Measurements from ENCODE around the gene EXD1.
A peak's percentile ranks its signal among the peaks of the same experiment; 100 is the strongest.
"Not testable (repeated sequence)": the region's sequence is repeated elsewhere in the genome, so short reads cannot be mapped to it uniquely, and the experiment has no call there.

EXD1 gene, protein sequence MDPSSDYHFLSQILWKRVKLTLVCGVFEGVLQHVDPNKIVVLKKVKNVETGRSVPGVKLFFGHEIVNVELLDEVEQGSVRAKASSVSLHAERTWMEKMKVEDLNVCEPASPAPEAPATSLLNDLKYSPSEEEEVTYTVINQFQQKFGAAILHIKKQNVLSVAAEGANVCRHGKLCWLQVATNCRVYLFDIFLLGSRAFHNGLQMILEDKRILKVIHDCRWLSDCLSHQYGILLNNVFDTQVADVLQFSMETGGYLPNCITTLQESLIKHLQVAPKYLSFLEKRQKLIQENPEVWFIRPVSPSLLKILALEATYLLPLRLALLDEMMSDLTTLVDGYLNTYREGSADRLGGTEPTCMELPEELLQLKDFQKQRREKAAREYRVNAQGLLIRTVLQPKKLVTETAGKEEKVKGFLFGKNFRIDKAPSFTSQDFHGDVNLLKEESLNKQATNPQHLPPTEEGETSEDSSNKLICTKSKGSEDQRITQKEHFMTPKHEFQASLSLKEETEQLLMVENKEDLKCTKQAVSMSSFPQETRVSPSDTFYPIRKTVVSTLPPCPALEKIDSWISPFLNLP

DNA sequence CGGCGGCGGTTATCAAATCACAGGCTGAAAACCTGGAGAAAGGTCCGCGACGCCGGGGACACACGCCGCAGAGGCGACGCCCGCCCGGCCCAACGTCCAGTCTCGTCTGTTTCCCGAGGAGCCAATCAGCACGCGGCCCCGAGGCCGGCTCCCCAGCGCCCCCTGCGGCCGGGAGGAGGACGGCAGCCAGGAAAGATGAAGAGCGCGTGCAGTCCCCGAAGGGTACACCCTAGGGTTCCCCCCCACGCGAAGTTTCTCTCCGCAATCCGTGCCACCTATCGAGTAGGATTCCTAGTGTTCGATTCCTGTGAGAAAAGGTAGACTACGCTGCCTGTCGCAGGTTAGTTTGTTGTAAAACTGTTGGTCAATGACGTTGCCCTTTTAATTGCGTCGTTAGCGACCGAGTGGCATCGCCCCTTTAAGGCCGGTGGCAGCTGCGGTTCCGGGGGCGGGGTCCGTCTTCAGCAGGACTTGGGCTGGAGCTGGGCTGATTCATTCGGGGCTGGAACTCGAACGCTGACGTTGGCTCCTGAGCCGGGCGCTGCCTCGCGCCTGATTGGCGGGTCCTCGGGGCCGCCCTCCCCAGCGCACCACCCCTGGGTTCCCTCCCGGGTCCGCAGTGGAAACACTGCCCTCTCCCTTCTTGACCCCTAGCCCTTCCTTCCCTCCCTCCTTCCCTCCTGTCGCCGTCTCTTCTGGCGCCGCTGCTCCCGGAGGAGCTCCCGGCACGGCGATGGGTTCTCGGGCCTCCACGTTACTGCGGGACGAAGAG is at the start of gene EXD1, which contains the start of gene CHP1:
EXD1 (minus strand) TSS at position 108 of the 772 bp plus-strand sequence. CDS start 4,182 bp downstream, outside the sequence.
CHP1 (plus strand) TSS at position 619 of the 772 bp plus-strand sequence; CDS start at position 734, 115 bp downstream.
- DNase-seq (ENCODE audit: low read depth) = peak; percentile 87

GRCh38 chr15:41279535-41280283 is 49.2 kb upstream of the EXD1 start:
- no peak for DNase-seq (ENCODE audit: low read depth)

DNA sequence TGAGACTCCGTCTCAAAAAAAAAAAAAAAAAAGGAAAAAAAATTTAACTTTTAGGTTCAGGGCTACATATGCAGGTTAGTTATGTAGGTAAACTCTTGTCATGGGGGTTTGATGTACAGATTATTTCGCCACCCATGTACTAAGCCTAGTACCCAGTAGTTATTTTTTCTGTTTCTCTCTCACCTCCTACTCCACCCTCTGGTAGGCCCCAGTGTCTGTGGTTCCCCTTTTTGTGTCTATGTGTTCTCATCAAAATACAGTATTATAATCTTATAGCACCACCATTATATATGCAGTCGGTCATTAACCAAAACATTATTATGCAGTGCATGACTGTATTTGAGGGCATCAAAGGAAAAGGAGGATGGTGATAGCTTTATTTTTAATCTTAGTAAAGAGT is 47.8 kb upstream of the EXD1 start:
- DNase-seq (ENCODE audit: low read depth) = no peak

DNA sequence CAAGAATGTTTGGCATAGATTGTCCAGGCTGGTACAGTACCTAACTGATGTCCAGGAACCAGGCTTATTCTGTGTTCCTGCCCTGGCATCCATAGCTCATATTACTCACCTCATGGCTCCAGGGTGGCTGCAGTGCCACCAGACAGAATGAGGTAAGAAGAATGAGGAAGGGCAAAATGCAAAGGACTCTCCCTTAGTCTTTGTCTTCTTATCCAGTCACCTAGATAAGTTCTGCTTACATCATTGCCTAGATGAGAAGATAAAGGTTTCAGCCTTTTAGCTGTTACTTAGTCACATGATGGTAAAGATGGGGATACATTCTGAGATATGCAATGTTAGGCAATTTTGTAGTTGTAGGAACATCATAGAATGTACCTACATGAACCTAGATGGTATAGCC is 46.3 kb upstream of the EXD1 start:
- DNase-seq (ENCODE audit: low read depth) = no peak

DNA sequence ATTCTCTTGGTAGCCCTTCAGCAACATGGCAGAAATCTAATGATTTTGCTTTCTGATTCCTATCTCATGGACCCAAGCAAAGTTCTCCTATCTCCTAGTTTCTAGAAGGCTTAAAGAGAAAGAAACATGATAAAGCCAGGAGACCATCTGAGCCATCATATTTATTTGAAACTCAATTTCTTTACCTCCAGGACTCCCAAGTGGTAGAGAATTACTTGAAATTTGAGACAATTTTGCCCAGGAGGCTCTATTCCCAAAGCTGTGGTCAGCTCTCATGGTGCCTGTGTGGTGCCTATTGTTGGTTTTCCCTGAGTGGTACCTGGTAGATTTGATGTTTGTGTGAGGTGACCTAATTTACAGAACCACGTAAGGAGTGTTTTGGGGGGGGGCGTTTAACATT is 39.3 kb upstream of the EXD1 start:
- DNase-seq (ENCODE audit: low read depth) = no peak

DNA sequence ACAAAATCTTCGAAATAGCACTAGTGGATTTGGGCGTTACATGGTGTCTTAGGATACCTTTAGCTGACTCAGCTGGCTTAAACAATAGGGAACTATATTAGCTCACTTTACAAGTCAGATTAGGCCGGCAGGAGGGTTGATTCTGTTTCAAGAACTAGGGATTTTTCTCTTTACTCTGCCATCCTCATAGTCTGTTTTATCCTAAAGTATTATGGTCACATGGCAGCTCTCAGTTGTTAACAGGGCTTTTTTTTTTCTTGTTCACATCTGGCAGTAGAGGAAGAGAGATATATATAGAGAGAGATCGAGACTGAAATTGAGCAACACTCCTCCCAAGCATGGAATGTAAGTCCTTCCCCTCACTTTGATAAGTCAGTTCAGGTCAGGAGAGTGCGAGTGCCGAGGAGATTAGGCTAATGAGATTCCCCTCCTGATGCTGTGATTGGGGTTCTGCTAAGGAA is 33.4 kb upstream of the EXD1 start:
- DNase-seq (ENCODE audit: low read depth) = no peak

DNA sequence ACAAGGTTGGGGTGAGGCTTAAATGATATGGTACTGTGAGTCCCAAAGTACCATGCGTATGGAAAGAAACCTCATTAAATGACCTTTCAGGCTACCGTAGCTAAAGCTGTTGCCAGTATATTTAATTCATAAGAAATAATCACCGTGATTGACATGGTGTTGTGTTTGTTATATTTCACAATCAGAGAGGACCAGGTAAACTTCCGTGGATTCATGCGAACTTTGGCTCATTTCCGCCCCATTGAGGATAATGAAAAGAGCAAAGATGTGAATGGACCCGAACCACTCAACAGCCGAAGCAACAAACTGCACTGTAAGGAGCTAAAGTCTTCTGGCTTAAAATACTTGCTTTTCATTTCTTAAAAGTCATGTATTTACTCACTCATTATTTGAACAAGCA is 32.0 kb upstream of the EXD1 start:
- no peak for DNase-seq (ENCODE audit: low read depth)

DNA sequence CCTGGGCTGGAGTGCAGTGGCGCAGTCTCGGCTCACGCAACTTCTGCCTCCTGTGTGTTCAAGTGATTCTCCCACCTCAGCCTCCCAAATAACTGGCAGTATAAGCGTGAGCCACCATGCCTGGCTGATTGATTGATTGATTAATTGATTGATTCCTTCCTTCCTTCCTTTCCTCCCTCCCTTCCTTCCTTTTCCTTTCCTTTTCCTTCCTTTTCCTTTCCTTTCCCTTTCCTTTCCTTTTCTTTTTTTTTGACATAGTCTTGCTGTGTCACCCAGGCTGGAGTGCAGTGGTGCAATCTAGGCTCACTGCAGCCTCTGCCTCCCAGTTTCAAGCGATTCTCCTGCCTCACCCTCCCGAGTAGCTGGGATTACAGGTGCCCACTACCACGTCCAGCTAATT is 30.4 kb upstream of the EXD1 start:
- not testable (repeated sequence) for DNase-seq (ENCODE audit: low read depth)

GRCh38 chr15:41259546-41260189 is 29.1 kb upstream of the EXD1 start:
- DNase-seq (ENCODE audit: low read depth) = no peak

DNA sequence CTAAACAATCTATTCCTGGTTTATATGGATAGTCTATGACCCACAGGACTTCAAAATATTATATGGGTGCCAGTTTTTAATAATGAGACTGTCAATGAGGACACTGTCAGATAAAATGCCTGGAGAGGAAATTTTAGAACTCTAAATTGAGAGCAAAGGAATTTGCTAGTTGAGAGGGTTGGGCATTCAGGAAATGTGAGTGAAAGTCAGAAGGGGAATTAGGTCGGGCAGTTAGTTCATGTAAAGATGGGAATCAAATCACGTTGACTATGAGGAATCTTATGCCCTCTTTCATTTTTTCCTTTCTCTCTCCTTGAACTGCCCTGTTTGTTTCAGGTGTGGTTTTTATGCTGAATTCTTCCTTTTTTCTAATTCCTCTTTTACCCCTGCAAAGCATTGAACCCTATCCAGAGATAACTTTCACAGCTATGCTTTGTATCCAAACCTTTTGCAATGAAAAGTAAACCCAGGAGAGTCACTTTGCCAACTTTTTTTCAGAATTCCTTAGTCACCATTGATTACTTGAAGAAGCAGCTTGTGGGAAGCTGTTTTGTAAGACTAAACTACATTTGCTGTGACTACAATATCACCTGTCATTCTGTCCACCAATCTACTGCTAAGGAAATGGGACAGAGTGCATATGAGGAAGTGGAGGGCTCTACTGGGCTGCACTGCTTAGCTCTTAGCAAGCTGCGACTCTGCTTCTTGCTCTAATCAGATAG is 28.4 kb upstream of the EXD1 start:
- no peak for DNase-seq (ENCODE audit: low read depth)

DNA sequence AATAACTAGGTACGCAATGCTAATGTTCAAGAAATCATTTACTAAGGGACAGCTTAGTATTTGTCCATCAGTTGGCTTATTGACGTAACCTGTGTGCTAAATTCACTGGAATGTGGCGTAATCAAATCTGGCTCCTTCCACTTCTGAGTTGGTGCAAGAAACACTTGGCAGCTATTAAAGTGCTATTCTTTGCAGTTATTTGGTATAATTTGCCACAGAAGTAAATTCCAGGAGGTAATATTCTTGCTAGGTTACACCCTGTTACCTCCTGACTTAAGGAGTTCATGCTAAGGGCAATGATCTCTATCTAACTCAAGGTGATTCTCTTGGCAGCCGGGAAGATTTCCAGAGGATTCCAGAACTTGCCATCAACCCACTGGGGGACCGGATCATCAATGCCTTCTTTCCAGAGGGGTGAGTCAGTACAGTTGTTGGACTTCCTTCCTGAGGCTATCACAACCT is 26.1 kb upstream of the EXD1 start:
- DNase-seq (ENCODE audit: low read depth) = no peak

DNA sequence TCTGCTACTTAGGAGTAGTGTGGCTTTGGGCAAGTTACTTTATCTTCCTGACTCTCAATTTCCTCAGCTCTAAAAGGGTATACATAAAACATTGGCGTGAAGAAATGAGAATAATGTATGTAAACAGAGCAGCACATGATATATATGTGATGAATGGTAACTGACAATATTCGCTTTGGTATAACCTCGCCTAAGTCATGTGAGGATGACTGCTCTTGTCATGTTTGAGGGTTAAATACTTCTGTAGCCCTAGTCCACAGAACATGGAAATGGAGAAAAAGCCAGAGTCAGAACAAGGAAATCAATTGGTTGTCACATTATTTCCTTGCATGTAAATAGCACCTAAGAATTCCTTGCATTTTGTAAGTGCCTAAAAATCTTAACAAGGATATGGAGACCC is 25.5 kb upstream of the EXD1 start:
- DNase-seq (ENCODE audit: low read depth) = no peak

DNA sequence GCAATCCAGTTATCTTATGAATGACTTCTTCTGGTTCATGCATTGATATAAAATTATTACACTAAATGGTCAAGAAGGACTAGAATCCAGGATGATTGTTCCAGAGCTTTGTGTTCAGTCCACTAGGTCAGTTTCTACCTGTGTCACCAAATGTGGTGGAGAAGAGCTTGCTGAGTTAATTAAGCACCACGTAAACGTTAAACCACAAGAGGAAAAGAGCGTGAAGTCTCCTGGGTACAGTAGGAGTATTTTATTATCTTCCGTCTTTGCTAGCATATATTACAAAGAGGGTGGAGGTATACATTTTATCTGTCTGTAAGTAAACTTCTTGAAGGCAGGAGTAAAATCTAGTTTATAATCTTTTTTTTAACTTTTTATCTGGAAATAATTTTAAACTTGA is 24.0 kb upstream of the EXD1 start:
- DNase-seq (ENCODE audit: low read depth) = no peak

DNA sequence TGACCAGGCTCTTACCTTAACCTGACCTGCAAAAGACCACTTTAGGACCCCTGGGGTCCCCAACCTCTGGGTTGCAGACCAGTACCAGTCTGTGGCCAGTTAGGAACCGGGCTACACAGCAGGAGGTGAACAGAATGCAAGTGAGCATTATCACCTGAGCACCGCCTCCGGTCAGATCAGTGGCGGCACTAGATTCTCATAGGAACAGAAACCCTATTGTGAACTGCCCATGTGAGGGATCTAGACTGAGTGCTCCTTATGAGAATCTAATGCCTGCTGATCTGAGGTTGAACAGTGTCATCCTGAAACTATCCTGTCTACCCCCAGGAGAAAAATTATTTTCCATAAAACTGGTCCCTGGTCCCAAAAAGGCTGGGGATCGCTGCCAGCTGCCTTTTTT is 20.9 kb upstream of the EXD1 start:
- no peak for DNase-seq (ENCODE audit: low read depth)

- DNase-seq (ENCODE audit: low read depth) = not testable (repeated sequence)
Measured at GRCh38 chr15:41250745-41251144, 20.2 kb upstream of the EXD1 start.

- DNase-seq (ENCODE audit: low read depth) = no peak
Measured at GRCh38 chr15:41241221-41241964, 10.8 kb upstream of the EXD1 start.

GRCh38 chr15:41238100-41238499 is 7.5 kb upstream of the EXD1 start:
- no peak for DNase-seq (ENCODE audit: low read depth)

- no peak for DNase-seq (ENCODE audit: low read depth)
Measured at GRCh38 chr15:41235929-41236328, 5.4 kb upstream of the EXD1 start.

DNA sequence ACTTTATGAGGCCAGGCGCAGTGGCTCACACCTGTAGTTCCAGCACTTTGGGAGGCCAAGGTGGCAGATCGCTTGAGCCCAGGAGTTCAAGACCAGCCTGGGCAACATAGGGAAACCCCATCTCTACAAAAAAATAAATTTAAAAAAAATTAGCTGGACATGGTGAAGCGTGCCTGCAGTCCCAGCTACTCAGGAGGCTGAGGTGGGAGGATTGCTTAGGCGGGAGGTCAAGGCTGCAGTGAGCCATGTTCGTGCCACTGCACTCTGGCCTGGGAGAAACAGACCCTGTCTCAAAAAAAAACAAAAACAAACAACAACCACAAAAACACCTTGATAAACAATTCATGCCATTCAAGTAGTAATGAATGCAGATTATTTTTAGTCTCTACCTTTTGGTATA is 4.7 kb upstream of the EXD1 start:
- DNase-seq (ENCODE audit: low read depth) = not testable (repeated sequence)

DNA sequence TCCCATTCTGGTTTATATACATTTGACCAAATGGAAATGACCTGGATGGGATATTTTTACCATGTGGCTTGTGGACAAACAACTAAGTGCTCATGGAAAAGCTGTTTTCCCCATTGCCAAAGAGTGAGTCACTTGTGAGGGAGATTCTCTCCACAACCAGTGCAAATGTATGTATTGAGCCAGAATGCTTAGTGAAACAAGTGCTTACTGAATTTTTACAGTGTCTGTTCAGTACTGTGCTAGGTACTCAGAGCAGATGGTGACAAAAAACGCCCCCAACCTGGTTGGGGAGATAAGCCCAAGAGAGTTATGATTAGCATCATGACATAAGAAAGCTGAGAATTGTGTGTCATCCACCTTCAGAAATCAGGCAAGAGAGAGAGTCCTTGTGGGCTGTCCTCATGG is 2.8 kb upstream of the EXD1 start:
- no peak for DNase-seq (ENCODE audit: low read depth)

Data from stimulated activated CD8-positive, alpha-beta memory T cell treated with anti-CD3 and anti-CD28 coated beads, Interleukin-15, amount 100 ng/mL, for 24 hours (primary cell).